GM19099 (cell line): ENCODE results near the gene ARID4A.

Experiments
- POLR2A ChIP-seq: IDR thresholded peaks from 3 replicates; pipeline ENCODE4 v1.6.1; 2011; ENCODE audit warnings: low read depth; ENCODE audit not compliant: insufficient read length; ENCODE audit errors: extremely low read depth

ARID4A gene

GRCh38 chr14:58390830-58391229 lies 92.5 kb downstream of the ARID4A start:
- no peak for TF ChIP-seq POLR2A

GRCh38 chr14:58395562-58395811 lies 97.1 kb downstream of the ARID4A start:
- TF ChIP-seq POLR2A: no peak

- peak; percentile 46 for TF ChIP-seq POLR2A
Measured at GRCh38 chr14:58395812-58396788, 97.7 kb downstream of the ARID4A start, which contains the start of gene TOMM20L. Gene TOMM20L (plus strand): TSS chr14:58395930. CDS start chr14:58395958, 28 bp downstream.

- no peak for TF ChIP-seq POLR2A
Measured at GRCh38 chr14:58397156-58397555, 98.8 kb downstream of the ARID4A start.

- TF ChIP-seq POLR2A: no peak
Measured at GRCh38 chr14:58398495-58398894, 100.1 kb downstream of the ARID4A start.

- TF ChIP-seq POLR2A: no peak
Measured at GRCh38 chr14:58398895-58399294, 100.5 kb downstream of the ARID4A start.

GRCh38 chr14:58401587-58401986 lies 103.2 kb downstream of the ARID4A start:
- no peak for TF ChIP-seq POLR2A

GRCh38 chr14:58408681-58409215 lies 110.4 kb downstream of the ARID4A start:
- no peak for TF ChIP-seq POLR2A

- TF ChIP-seq POLR2A: no peak
Measured at GRCh38 chr14:58414845-58415244, 116.5 kb downstream of the ARID4A start.

- TF ChIP-seq POLR2A: no peak
Measured at GRCh38 chr14:58415636-58416547, 117.5 kb downstream of the ARID4A start.
